HepG2 (cell line): ENCODE measurements around the gene PNRC1. TPM values are rescaled to one million over a fixed set of nuclear protein-coding genes. Genes with fewer than 3 reads are reported as not detected.
A peak's percentile ranks its signal among the peaks of the same experiment; 100 is the strongest.

Source experiments
- ATAC-seq: fragments of 200-7000 bp; cut with Tn5 transposase; 3 replicates; pipeline ENCODE4 v1.9.1; 2020; ENCODE audit warnings: mild to moderate bottlenecking, moderate library complexity
- BruUV-seq: library from RNA; stranded (reverse); fragments of 400-500 nt; replicated peaks from 2 replicates; lab custom pipeline; 2021; lab: Mats Ljungman, UMichigan
- CTCF ChIA-PET: fragments of 300-600 bp; formaldehyde crosslinking; extraction: SDS; loops from one replicate; lab custom pipeline; 2021; ENCODE audit warnings: low total read pairs, inconsistent platforms, low intra/inter-chr PET ratio; lab: Yijun Ruan, JAX
- POLR2A ChIA-PET: fragments of 350-600 bp; sonication (Branson Sonifier 250); formaldehyde crosslinking; loops from one replicate; lab custom pipeline; 2020; ENCODE audit warnings: antibody characterized with exemption, inconsistent platforms; lab: Yijun Ruan, JAX
- DNase-seq: peaks from one replicate; pipeline ENCODE4 v3.0.0-alpha.2; 2015; ENCODE audit warnings: low spot score
- FAIRE-seq: peaks from 3 replicates; lab custom pipeline; 2011; peaks lifted over from hg19 to GRCh38; lab: Jason Lieb, UNC
- H2AFZ ChIP-seq: one replicate; pipeline ENCODE4 v1.6.1; 2011; ENCODE audit warnings: low read length, inconsistent platforms
- H3K27ac ChIP-seq: fragments of 300-600 bp; 3 replicates; pipeline ENCODE4 v1.8.0; 2011; ENCODE audit warnings: mixed run types, mild to moderate bottlenecking, mixed read lengths, low read length, inconsistent platforms; ENCODE audit not compliant: insufficient read depth; ENCODE audit errors: extremely low read length
- H3K27me3 ChIP-seq, 2 experiments: fragments of 200-600 bp in 1 of 2; 2 replicates in 1 of 2; 3 replicates in 1 of 2; pipeline versions ENCODE4 v1.6.0 to v1.8.0; 2011; ENCODE audit warnings: low read length in 2 of 2, mild to moderate bottlenecking in 2 of 2, moderate library complexity in 2 of 2, inconsistent platforms in 1 of 2; ENCODE audit not compliant: insufficient read depth in 2 of 2, control insufficient read depth in 1 of 2
- H3K36me3 ChIP-seq, 2 experiments: fragments of 200-600 bp in 1 of 2; replicated peaks in 1 of 2; 2 replicates in 1 of 2; 3 replicates in 1 of 2; pipeline versions ENCODE4 v1.5.1 to v1.8.0; 2011; ENCODE audit warnings: low read length in 2 of 2, inconsistent platforms in 1 of 2; ENCODE audit not compliant: insufficient read depth in 2 of 2, control insufficient read depth in 1 of 2
- H3K4me1 ChIP-seq: 2 replicates; pipeline ENCODE4 v1.5.1; 2012; ENCODE audit warnings: low read length, inconsistent platforms; ENCODE audit not compliant: insufficient read depth
- H3K4me2 ChIP-seq: 2 replicates; pipeline ENCODE4 v1.6.0; 2011; ENCODE audit warnings: low read depth, low read length, inconsistent platforms
- H3K4me3 ChIP-seq, 3 experiments: fragments of 200-600 bp in 1 of 3; sonication (generic), shearing (Covaris generic) in 1 of 3; replicated peaks in 1 of 3; 2 replicates each; pipeline ENCODE4 v1.5.1; 2011 to 2016; ENCODE audit warnings: low read length in 3 of 3, inconsistent platforms in 2 of 3, low read depth in 2 of 3, mild to moderate bottlenecking in 2 of 3, control low read depth in 1 of 3, mixed read lengths in 1 of 3; ENCODE audit not compliant: insufficient read depth in 1 of 3
- H3K79me2 ChIP-seq: one replicate; pipeline ENCODE4 v1.6.1; 2011; ENCODE audit warnings: low read length, inconsistent platforms; ENCODE audit not compliant: insufficient read depth
- H3K9ac ChIP-seq: 2 replicates; pipeline ENCODE4 v1.6.0; 2011; ENCODE audit warnings: mild to moderate bottlenecking, low read depth, low read length, inconsistent platforms; ENCODE audit not compliant: insufficient read depth
- H3K9me3 ChIP-seq: 2 replicates; pipeline ENCODE4 v1.5.1; 2012; ENCODE audit warnings: mild to moderate bottlenecking, low read length
- H4K20me1 ChIP-seq: 2 replicates; pipeline ENCODE4 v1.6.0; 2011; ENCODE audit warnings: inconsistent platforms, mild to moderate bottlenecking, low read length, moderate library complexity; ENCODE audit not compliant: insufficient read depth
- CHCHD3 ChIP-seq: sonication (generic); formaldehyde crosslinking; IDR thresholded peaks from 2 replicates; pipeline ENCODE4 v1.8.0; 2022; ENCODE audit warnings: mild to moderate bottlenecking, missing genetic modification reagents, moderate library complexity
- CREM ChIP-seq, 2 experiments: sonication (generic) in 1 of 2; formaldehyde crosslinking in 1 of 2; IDR thresholded peaks; 2 replicates each; pipeline versions ENCODE4 v1.4.0 to v1.6.1; 2016 to 2020; ENCODE audit warnings: antibody characterized with exemption in 1 of 2, mild to moderate bottlenecking in 1 of 2, missing genetic modification reagents in 1 of 2
- CSRNP1 ChIP-seq: sonication (generic); formaldehyde crosslinking; IDR thresholded peaks from 2 replicates; pipeline ENCODE4 v1.8.1; 2023; ENCODE audit warnings: mild to moderate bottlenecking, missing genetic modification reagents
- EEA1 ChIP-seq: sonication (generic); formaldehyde crosslinking; IDR thresholded peaks from 2 replicates; pipeline ENCODE4 v1.5.1; 2020; ENCODE audit warnings: mild to moderate bottlenecking, missing genetic modification reagents, borderline replicate concordance
- FLYWCH1 ChIP-seq: sonication (generic); formaldehyde crosslinking; IDR thresholded peaks from 2 replicates; pipeline ENCODE4 v1.8.1; 2023; ENCODE audit warnings: mild to moderate bottlenecking, missing genetic modification reagents
- HNF4G ChIP-seq, 2 experiments: sonication (generic) in 1 of 2; formaldehyde crosslinking in 1 of 2; IDR thresholded peaks; 2 replicates each; pipeline versions ENCODE4 v1.4.0 to v1.6.1; 2011 to 2020; ENCODE audit warnings: borderline replicate concordance in 2 of 2, low read depth in 2 of 2, mild to moderate bottlenecking in 2 of 2, low read length in 1 of 2, missing genetic modification reagents in 1 of 2, moderate library complexity in 1 of 2
- KAT7 ChIP-seq: IDR thresholded peaks from 2 replicates; pipeline ENCODE4 v1.6.1; 2018; ENCODE audit warnings: borderline replicate concordance, missing compliant biosample characterization
- KLF16 ChIP-seq, 2 experiments: sonication (generic) in 1 of 2; formaldehyde crosslinking in 1 of 2; IDR thresholded peaks; 2 replicates each; pipeline versions ENCODE4 v1.6.1 to v1.8.0; 2016 to 2023; ENCODE audit warnings: missing genetic modification reagents in 2 of 2, missing compliant biosample characterization in 1 of 2
- MIER2 ChIP-seq: IDR thresholded peaks from 2 replicates; pipeline ENCODE4 v1.6.1; 2016; ENCODE audit warnings: missing biosample characterization, missing genetic modification reagents
- SIN3A ChIP-seq: IDR thresholded peaks from 2 replicates; pipeline ENCODE4 v1.6.1; 2011; ENCODE audit warnings: low read depth, mild to moderate bottlenecking, control low read depth, low read length, borderline replicate concordance
- SMAD3 ChIP-seq: sonication (generic); formaldehyde crosslinking; IDR thresholded peaks from 2 replicates; pipeline ENCODE4 v1.4.0; 2020; ENCODE audit warnings: missing genetic modification reagents
- SP4 ChIP-seq: sonication (generic); formaldehyde crosslinking; IDR thresholded peaks from 2 replicates; pipeline ENCODE4 v1.8.1; 2023; ENCODE audit warnings: mild to moderate bottlenecking, missing genetic modification reagents
- SRF ChIP-seq: IDR thresholded peaks from 2 replicates; pipeline ENCODE4 v1.6.1; 2011; ENCODE audit warnings: mild to moderate bottlenecking, low read depth, low read length, moderate library complexity
- TSC22D2 ChIP-seq: sonication (generic); formaldehyde crosslinking; IDR thresholded peaks from 2 replicates; pipeline ENCODE4 v1.5.1; 2020; ENCODE audit warnings: missing genetic modification reagents, mild to moderate bottlenecking, borderline replicate concordance
- ZNF282 ChIP-seq: fragments of 450-650 bp; IDR thresholded peaks from 2 replicates; pipeline ENCODE4 v1.6.1; 2018; ENCODE audit not compliant: partially characterized antibody
- ZNF460 ChIP-seq: sonication (generic); formaldehyde crosslinking; IDR thresholded peaks from 2 replicates; pipeline ENCODE4 v1.5.1; 2020; ENCODE audit warnings: missing genetic modification reagents, mild to moderate bottlenecking, borderline replicate concordance
- ZNF556 ChIP-seq: sonication (generic); formaldehyde crosslinking; IDR thresholded peaks from 2 replicates; pipeline ENCODE4 v1.4.0; 2020; ENCODE audit warnings: mild to moderate bottlenecking, missing genetic modification reagents, borderline replicate concordance
- ZNF558 ChIP-seq: sonication (generic); formaldehyde crosslinking; IDR thresholded peaks from 2 replicates; pipeline ENCODE4 v1.9.0; 2022; ENCODE audit warnings: mild to moderate bottlenecking, missing genetic modification reagents, borderline replicate concordance
- ZNF616 ChIP-seq: sonication (generic); formaldehyde crosslinking; IDR thresholded peaks from 2 replicates; pipeline ENCODE4 v1.5.0; 2020; ENCODE audit warnings: low read depth, mild to moderate bottlenecking, missing genetic modification reagents
- ZNF704 ChIP-seq: sonication (generic); formaldehyde crosslinking; IDR thresholded peaks from 2 replicates; pipeline ENCODE4 v1.8.1; 2023; ENCODE audit warnings: mild to moderate bottlenecking, inconsistent platforms, moderate library complexity, missing genetic modification reagents, borderline replicate concordance
- ZNF713 ChIP-seq: sonication (generic); formaldehyde crosslinking; IDR thresholded peaks from 2 replicates; pipeline ENCODE4 v1.4.0; 2020; ENCODE audit warnings: mild to moderate bottlenecking, missing genetic modification reagents
- WGBS: methylation state at CpG from one replicate; pipeline ENCODE4 v1.1.6; 2017; ENCODE audit warnings: low lambda C conversion rate; 5-methylcytosine and 5-hydroxymethylcytosine counted together
- in situ Hi-C: cut with HindIII; loops from 2 replicates; pipeline ENCODE4 v1.10.0; 2017; ENCODE audit warnings: low pct_unique_long_range_greater_than_20kb; ENCODE audit not compliant: extremely low pct_ligation_motif_present
- intact Hi-C: fragments of 100-400 bp; cut with micrococcal nuclease; formaldehyde crosslinking; loops from one replicate; pipeline ENCODE4 v1.10.0; 2022; ENCODE audit not compliant: unreplicated experiment
- polyA plus RNA-seq, 8 experiments: library from polyadenylated mRNA; depleted of rRNA in 3 of 8; stranded (reverse) in 7 of 8; unstranded in 1 of 8; fragments of >200 nt; fragmentation: Illumina TruSeq in 4 of 8; extraction: Trizol in 4 of 8; gene quantifications; 2 replicates each; pipeline versions ENCODE4 v1.2.1 to v1.2.3, GENCODE V29; 2011 to 2016; ENCODE audit warnings: low read depth in 4 of 8, missing spikeins in 1 of 8, mixed read lengths in 1 of 8; ENCODE audit not compliant: insufficient read depth in 1 of 8
- total RNA-seq, 5 experiments: library from RNA; depleted of rRNA; stranded (reverse); fragments of >200 nt; fragmentation: Illumina TruSeq; extraction: Trizol; gene quantifications; 2 replicates each; pipeline ENCODE4 v1.2.3, GENCODE V29; 2016; ENCODE audit warnings: low read depth in 1 of 5

The PNRC1 gene
- total and polyA plus RNA-seq, 2 of the 13 experiments (the other 11 are each of a cell fraction or from before 2014, with no cell fraction given) = 17.6 to 36.0 TPM

GRCh38 chr6:89080281-89081128 is at the start of gene PNRC1 (continued):
- peak; percentile 86; the same call in 1 of the 2 replicates for TF ChIP-seq TSC22D2
- TF ChIP-seq EEA1 = peak; percentile 57; the same call in 1 of the 2 replicates
- peak; percentile 76; the same call in 1 of the 2 replicates for TF ChIP-seq SMAD3 (CRISPR knock-in tag)
- TF ChIP-seq CREM (IDR thresholded peaks at IDR 0.05) = 0 out of 2 replicates have a peak, but pooled peaks have one; percentile 16
- TF ChIP-seq CREM (CRISPR knock-in tag; IDR thresholded peaks at IDR 0.05) = no peak
- 0 out of 2 replicates have a peak, but pooled peaks have one; percentile 48 for TF ChIP-seq ZNF616 (CRISPR knock-in tag)

- Histone ChIP-seq H3K27ac (no peak overlapping the region), H4K20me1 (no peaks in the 10 kb centered on the region), H3K4me1 (peaks cover 42% of the 10 kb centered on the region), H3K9ac (no peak overlapping the region), H3K27me3 (no peaks in the 10 kb centered on the region), H3K9me3 (peaks cover under 1% of the 10 kb centered on the region; the same call in 1 of the 2 replicates), H3K4me3 (no peak overlapping the region), H3K36me3 (no peaks in the 10 kb centered on the region), H3K4me2 (no peak overlapping the region), H2AFZ (no peak overlapping the region), H3K79me2 (no peaks in the 10 kb centered on the region)
- DNase-seq (no peak), ATAC-seq (no peak), FAIRE-seq (no peak)
- in situ Hi-C loops (no loop called here), intact Hi-C loops (no loop called here)
- POLR2A ChIA-PET = no interaction called here
- no TSS peak for BruUV-seq
- CTCF ChIA-PET = no interaction called here
- WGBS = 88% methylated on average over 2 of the region's 2 CpGs
- no peak for TF ChIP-seq CSRNP1 (CRISPR knock-in tag)
- no peak for TF ChIP-seq ZNF282
- no peak for TF ChIP-seq ZNF713 (CRISPR knock-in tag)
- no peak for TF ChIP-seq SRF
- TF ChIP-seq ZNF460 (CRISPR knock-in tag) = no peak
- TF ChIP-seq KLF16 (CRISPR knock-in tag; IDR thresholded peaks at IDR 0.05) = no peak
- no peak for TF ChIP-seq CHCHD3 (CRISPR knock-in tag)
- TF ChIP-seq SIN3A = no peak
- TF ChIP-seq KAT7 = no peak
- no peak for TF ChIP-seq ZNF558 (CRISPR knock-in tag)
- no peak for TF ChIP-seq ZNF556 (CRISPR knock-in tag)
- TF ChIP-seq FLYWCH1 (CRISPR knock-in tag) = no peak
- TF ChIP-seq MIER2 (CRISPR knock-in tag) = no peak
- no peak for TF ChIP-seq ZNF704 (CRISPR knock-in tag)
- no peak for TF ChIP-seq HNF4G (IDR thresholded peaks at IDR 0.05; ENCODE audit: borderline replicate concordance, low read depth, low read length)
- no peak for TF ChIP-seq HNF4G (CRISPR knock-in tag; IDR thresholded peaks at IDR 0.05; ENCODE audit: borderline replicate concordance, low read depth)
- TF ChIP-seq SP4 = no peak
These were observed 48.0 kb upstream of the PNRC1 start for GRCh38 chr6:89032599-89032998.
